H9 (cell line): ENCODE data around the gene CCL20. TPM values are rescaled to one million over a fixed set of nuclear protein-coding genes. Genes with fewer than 3 reads are reported as not detected.
A peak's percentile ranks its signal among the peaks of the same experiment; 100 is the strongest.
"Not testable (repeated sequence)": the region's sequence is repeated elsewhere in the genome, so short reads cannot be mapped to it uniquely, and the experiment has no call there.

Experiments
- DNase-seq: peaks from one replicate; pipeline ENCODE4 v3.0.0-alpha.2; 2017
- H2AFZ ChIP-seq: one replicate; pipeline ENCODE4 v1.6.1; 2013; ENCODE audit warnings: mild to moderate bottlenecking, low read length, control low read depth, moderate library complexity
- H2AK5ac ChIP-seq: 2 replicates; pipeline ENCODE4 v1.6.1; 2013; ENCODE audit warnings: low read length, control low read depth, mixed read lengths; ENCODE audit not compliant: insufficient read length
- H2BK120ac ChIP-seq: one replicate; pipeline ENCODE4 v1.6.1; 2013; ENCODE audit warnings: low read depth, mild to moderate bottlenecking, low read length, control low read depth, inconsistent platforms; ENCODE audit not compliant: poor library complexity, severe bottlenecking
- H2BK12ac ChIP-seq: 2 replicates; pipeline ENCODE4 v1.6.1; 2013; ENCODE audit warnings: low read length, control low read depth, mixed read lengths, low read depth; ENCODE audit not compliant: insufficient read length
- H2BK15ac ChIP-seq: 2 replicates; pipeline ENCODE4 v1.6.1; 2013; ENCODE audit warnings: low read depth, low read length, control low read depth
- H2BK20ac ChIP-seq: one replicate; pipeline ENCODE4 v1.6.1; 2013; ENCODE audit warnings: low read depth, mild to moderate bottlenecking, low read length, control low read depth, inconsistent platforms; ENCODE audit not compliant: poor library complexity, severe bottlenecking
- H2BK5ac ChIP-seq: 2 replicates; pipeline ENCODE4 v1.6.1; 2013; ENCODE audit warnings: low read length, control low read depth, mixed read lengths; ENCODE audit not compliant: insufficient read length
- H3K14ac ChIP-seq: 2 replicates; pipeline ENCODE4 v1.6.1; 2013; ENCODE audit warnings: low read length, control low read depth; ENCODE audit not compliant: insufficient read depth
- H3K18ac ChIP-seq: 2 replicates; pipeline ENCODE4 v1.6.1; 2013; ENCODE audit warnings: low read depth, mild to moderate bottlenecking, mixed read lengths, low read length, control low read depth; ENCODE audit not compliant: insufficient read length
- H3K23ac ChIP-seq: 2 replicates; pipeline ENCODE4 v1.6.1; 2013; ENCODE audit warnings: low read length, control low read depth, mixed read lengths, low read depth; ENCODE audit not compliant: insufficient read length
- H3K23me2 ChIP-seq: 2 replicates; pipeline ENCODE4 v1.6.1; 2013; ENCODE audit warnings: low read depth, mild to moderate bottlenecking, mixed read lengths, low read length, control low read depth; ENCODE audit not compliant: insufficient read length, poor library complexity, severe bottlenecking
- H3K27ac ChIP-seq: 2 replicates; pipeline ENCODE4 v1.5.1; 2013; ENCODE audit warnings: low read length, control low read depth, mixed read lengths, low read depth; ENCODE audit not compliant: insufficient read length
- H3K27me3 ChIP-seq: 2 replicates; pipeline ENCODE4 v1.6.1; 2013; ENCODE audit warnings: low read length, control low read depth, inconsistent platforms; ENCODE audit not compliant: insufficient read depth
- H3K4ac ChIP-seq: 2 replicates; pipeline ENCODE4 v1.6.1; 2013; ENCODE audit warnings: low read depth, mild to moderate bottlenecking, control low read depth, inconsistent platforms, low read length, moderate library complexity
- H3K4me1 ChIP-seq: 2 replicates; pipeline ENCODE4 v1.6.1; 2013; ENCODE audit warnings: low read length, control low read depth, inconsistent platforms; ENCODE audit not compliant: insufficient read depth
- H3K4me2 ChIP-seq: 2 replicates; pipeline ENCODE4 v1.6.1; 2013; ENCODE audit warnings: low read length, control low read depth, mixed read lengths; ENCODE audit not compliant: insufficient read length, insufficient read depth
- H3K56ac ChIP-seq: 2 replicates; pipeline ENCODE4 v1.6.1; 2013; ENCODE audit warnings: low read depth, mild to moderate bottlenecking, mixed read lengths, low read length, control low read depth; ENCODE audit not compliant: insufficient read length
- H3K79me1 ChIP-seq: 2 replicates; pipeline ENCODE4 v1.6.1; 2013; ENCODE audit warnings: low read depth, mild to moderate bottlenecking, moderate library complexity, low read length, control low read depth, inconsistent platforms; ENCODE audit not compliant: insufficient read depth, poor library complexity, severe bottlenecking
- H3K79me2 ChIP-seq: 2 replicates; pipeline ENCODE4 v1.6.1; 2013; ENCODE audit warnings: low read length, control low read depth, inconsistent platforms; ENCODE audit not compliant: insufficient read depth
- H3K9ac ChIP-seq: 2 replicates; pipeline ENCODE4 v1.6.1; 2013; ENCODE audit warnings: low read length, control low read depth, mixed read lengths; ENCODE audit not compliant: insufficient read length; ENCODE audit errors: extremely low read depth
- H3K9me3 ChIP-seq: one replicate; pipeline ENCODE4 v1.6.1; 2013; ENCODE audit warnings: low read depth, low read length, inconsistent platforms; ENCODE audit not compliant: control insufficient read depth
- H3T11ph ChIP-seq: one replicate; pipeline ENCODE4 v1.6.1; 2013; ENCODE audit warnings: mild to moderate bottlenecking, low read length, control low read depth, inconsistent platforms
- H4K20me1 ChIP-seq: one replicate; pipeline ENCODE4 v1.6.1; 2013; ENCODE audit not compliant: control insufficient read depth, insufficient read length, insufficient read depth
- H4K5ac ChIP-seq: 2 replicates; pipeline ENCODE4 v1.6.1; 2013; ENCODE audit warnings: low read depth, mild to moderate bottlenecking, mixed read lengths, low read length, control low read depth; ENCODE audit not compliant: insufficient read length
- H4K8ac ChIP-seq: replicated peaks from 2 replicates; pipeline ENCODE4 v1.6.1; 2013; ENCODE audit warnings: low read length, control low read depth, mixed read lengths, low read depth; ENCODE audit not compliant: insufficient read length
- H4K91ac ChIP-seq: 2 replicates; pipeline ENCODE4 v1.6.1; 2013; ENCODE audit warnings: low read depth, mild to moderate bottlenecking, moderate library complexity, mixed read lengths, low read length, control low read depth; ENCODE audit not compliant: insufficient read length
- H3K27ac Mint-ChIP-seq, 3 experiments: 2 replicates in 2 of 3; 3 replicates in 1 of 3; pipeline ENCODE4 v1.8.0; 2020 to 2021; ENCODE audit warnings: mixed read lengths in 3 of 3, mild to moderate bottlenecking in 1 of 3, moderate library complexity in 1 of 3
- H3K27me3 Mint-ChIP-seq: 2 replicates; pipeline ENCODE4 v1.8.0; 2021; ENCODE audit warnings: low read depth, mild to moderate bottlenecking, moderate library complexity, mixed read lengths
- H3K36me3 Mint-ChIP-seq, 3 experiments: 2 replicates in 2 of 3; 3 replicates in 1 of 3; pipeline ENCODE4 v1.8.0; 2020 to 2021; ENCODE audit warnings: low read depth in 3 of 3, mixed read lengths in 3 of 3; ENCODE audit not compliant: insufficient read depth in 1 of 3
- H3K4me1 Mint-ChIP-seq, 2 experiments: 2 replicates each; pipeline ENCODE4 v1.8.0; 2020; ENCODE audit warnings: mixed read lengths in 2 of 2
- H3K4me3 Mint-ChIP-seq, 2 experiments: 2 replicates in 1 of 2; 3 replicates in 1 of 2; pipeline ENCODE4 v1.8.0; 2020 to 2021; ENCODE audit warnings: mild to moderate bottlenecking in 2 of 2, mixed read lengths in 2 of 2, moderate library complexity in 1 of 2
- H3K9me3 Mint-ChIP-seq, 2 experiments: 2 replicates in 1 of 2; 3 replicates in 1 of 2; pipeline ENCODE4 v1.8.0; 2020; ENCODE audit warnings: mild to moderate bottlenecking in 2 of 2, mixed read lengths in 2 of 2, moderate library complexity in 1 of 2
- WGBS: extraction: QIAGEN DNeasy Blood & Tissue Kit; methylation state at CpG from one replicate; pipeline ENCODE4 v1.1.7; 2013; ENCODE audit warnings: missing lambda C conversion rate, low lambda C conversion rate, mixed read lengths; ENCODE audit not compliant: insufficient read length; ENCODE audit errors: extremely low coverage; 5-methylcytosine and 5-hydroxymethylcytosine counted together
- total RNA-seq: library from RNA; stranded (reverse); gene quantifications from 2 replicates; pipeline ENCODE4 v1.2.1, GENCODE V29; 2021
- TF ChIP-seq, protein P1 (sequence below): fragments of 200-600 bp; sonication (generic); conservative IDR thresholded peaks from 3 replicates; pipeline ENCODE4 v1.8.0; 2021; ENCODE audit warnings: antibody characterized with exemption, mild to moderate bottlenecking

CCL20 gene
- total RNA-seq, 1 experiment from 2014 or later = not detected

GRCh38 chr2:227834916-227835650, 21.4 kb downstream of the CCL20 start:
- Histone ChIP-seq H2BK20ac (no peak overlapping the region), H3K56ac (no peak overlapping the region), H3T11ph (no peak overlapping the region), H3K14ac (no peak overlapping the region), H3K23me2 (no peaks in the 10 kb centered on the region), H3K23ac (no peak overlapping the region), H3K27ac (no peak overlapping the region), H2BK12ac (no peak overlapping the region), H2BK120ac (no peak overlapping the region), H2AK5ac (no peak overlapping the region), H3K79me1 (no peaks in the 10 kb centered on the region), H2BK5ac (no peak overlapping the region), H4K20me1 (no peaks in the 10 kb centered on the region), H4K91ac (no peak overlapping the region), H3K9ac (no peak overlapping the region), H3K18ac (no peak overlapping the region), H2AFZ (no peak overlapping the region), H3K4ac (no peak overlapping the region), H3K79me2 (no peaks in the 10 kb centered on the region), H3K27me3 (no peaks in the 10 kb centered on the region), H4K5ac (no peak overlapping the region), H3K4me2 (no peak overlapping the region), H3K4me1 (no peaks in the 10 kb centered on the region), H3K9me3 (no peaks in the 10 kb centered on the region), H2BK15ac (no peak overlapping the region), H4K8ac (no peak overlapping the region)
- H3K27me3 Mint-ChIP-seq = no peaks in the 10 kb centered on the region
- no peak for DNase-seq
- WGBS = no CpG with 5 or more reads among the region's 5 CpGs
- H3K36me3 Mint-ChIP-seq = no peaks in the 10 kb centered on the region; a peak in 2 of 7 replicates
- TF ChIP-seq, protein P1, sequence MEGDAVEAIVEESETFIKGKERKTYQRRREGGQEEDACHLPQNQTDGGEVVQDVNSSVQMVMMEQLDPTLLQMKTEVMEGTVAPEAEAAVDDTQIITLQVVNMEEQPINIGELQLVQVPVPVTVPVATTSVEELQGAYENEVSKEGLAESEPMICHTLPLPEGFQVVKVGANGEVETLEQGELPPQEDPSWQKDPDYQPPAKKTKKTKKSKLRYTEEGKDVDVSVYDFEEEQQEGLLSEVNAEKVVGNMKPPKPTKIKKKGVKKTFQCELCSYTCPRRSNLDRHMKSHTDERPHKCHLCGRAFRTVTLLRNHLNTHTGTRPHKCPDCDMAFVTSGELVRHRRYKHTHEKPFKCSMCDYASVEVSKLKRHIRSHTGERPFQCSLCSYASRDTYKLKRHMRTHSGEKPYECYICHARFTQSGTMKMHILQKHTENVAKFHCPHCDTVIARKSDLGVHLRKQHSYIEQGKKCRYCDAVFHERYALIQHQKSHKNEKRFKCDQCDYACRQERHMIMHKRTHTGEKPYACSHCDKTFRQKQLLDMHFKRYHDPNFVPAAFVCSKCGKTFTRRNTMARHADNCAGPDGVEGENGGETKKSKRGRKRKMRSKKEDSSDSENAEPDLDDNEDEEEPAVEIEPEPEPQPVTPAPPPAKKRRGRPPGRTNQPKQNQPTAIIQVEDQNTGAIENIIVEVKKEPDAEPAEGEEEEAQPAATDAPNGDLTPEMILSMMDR = no peak
- H3K4me1 Mint-ChIP-seq = peaks cover 6 to 7% of the 10 kb centered on the region in 2 experiments; a peak in 2 of 4 replicates
- H3K4me3 Mint-ChIP-seq = no peak overlapping the region
- peaks cover 8 to 9% of the 10 kb centered on the region in 2 experiments; a peak in 4 of 5 replicates for H3K9me3 Mint-ChIP-seq
- H3K27ac Mint-ChIP-seq = no peak overlapping the region

- 0 out of 7 replicates have a peak overlapping the region, but pooled peaks of 1 of the 3 experiments have one; percentile 70 for H3K27ac Mint-ChIP-seq
- H3K9me3 Mint-ChIP-seq, H2BK5ac ChIP-seq, H3K27me3 ChIP-seq, H3K27ac ChIP-seq, H3K9ac ChIP-seq, H3K18ac ChIP-seq, H3K14ac ChIP-seq, H3K4me1 ChIP-seq, H3K27me3 Mint-ChIP-seq, H2BK120ac ChIP-seq, H4K5ac ChIP-seq, H3K36me3 Mint-ChIP-seq, DNase-seq, H4K20me1 ChIP-seq, H3K56ac ChIP-seq, H3K79me1 ChIP-seq, H3K79me2 ChIP-seq, H2AK5ac ChIP-seq, H3K23ac ChIP-seq, H3K4ac ChIP-seq, H2BK15ac ChIP-seq, H4K8ac ChIP-seq, H2BK12ac ChIP-seq, H3K4me2 ChIP-seq, H3K23me2 ChIP-seq, H4K91ac ChIP-seq, H3T11ph ChIP-seq, H3K9me3 ChIP-seq, H3K4me3 Mint-ChIP-seq, H2BK20ac ChIP-seq, H2AFZ ChIP-seq: not testable (repeated sequence)
- H3K4me1 Mint-ChIP-seq = peaks cover 11 to 12% of the 10 kb centered on the region in 2 experiments; a peak in 3 of 4 replicates
- WGBS = no CpG with 5 or more reads among the region's 7 CpGs
Measured at GRCh38 chr2:227839339-227840129, 25.9 kb downstream of the CCL20 start.
